Fibroblast of the conjunctiva (primary cell): ENCODE data around the gene MEGF11.
"Not testable (repeated sequence)": the region's sequence is repeated elsewhere in the genome, so short reads cannot be mapped to it uniquely, and the experiment has no call there.

Experiments used
- DNase-seq: peaks from one replicate; pipeline ENCODE4 v3.0.0-alpha.2; 2010; ENCODE audit warnings: low read depth

Gene MEGF11

GRCh38 chr15:66275352-66275751 lies 21.8 kb upstream of the MEGF11 start:
- no peak for DNase-seq

DNA sequence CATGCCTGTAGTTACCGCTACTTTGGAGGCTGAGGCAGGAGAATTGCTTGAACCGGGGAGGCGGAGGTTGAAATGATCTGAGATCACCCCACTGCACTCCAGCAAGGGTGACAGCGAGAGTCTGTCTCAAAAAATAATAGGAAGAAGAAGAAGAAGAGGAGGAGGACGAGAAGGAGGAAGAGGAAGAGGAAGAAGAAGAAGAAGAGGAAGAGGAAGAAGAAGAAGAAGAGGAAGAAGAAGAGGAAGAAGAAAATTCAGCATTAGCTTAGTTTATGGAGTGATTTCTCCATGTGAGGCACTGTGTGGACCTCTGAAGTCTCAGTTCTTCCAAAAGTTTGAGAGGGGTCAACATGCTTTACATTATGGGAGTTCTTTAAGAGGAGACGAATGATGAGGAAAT lies 17.4 kb upstream of the MEGF11 start:
- DNase-seq, result no peak

GRCh38 chr15:66269326-66270090 lies 16.0 kb upstream of the MEGF11 start:
- no peak for DNase-seq

- no peak for DNase-seq
Observed at GRCh38 chr15:66264859-66265513, 11.4 kb upstream of the MEGF11 start.

- DNase-seq, result not testable (repeated sequence)
Observed at GRCh38 chr15:66262837-66263236, 9.3 kb upstream of the MEGF11 start.

GRCh38 chr15:66261056-66261455 lies 7.5 kb upstream of the MEGF11 start:
- no peak for DNase-seq

- no peak for DNase-seq
Observed at GRCh38 chr15:66256692-66257091, 3.1 kb upstream of the MEGF11 start.

DNA sequence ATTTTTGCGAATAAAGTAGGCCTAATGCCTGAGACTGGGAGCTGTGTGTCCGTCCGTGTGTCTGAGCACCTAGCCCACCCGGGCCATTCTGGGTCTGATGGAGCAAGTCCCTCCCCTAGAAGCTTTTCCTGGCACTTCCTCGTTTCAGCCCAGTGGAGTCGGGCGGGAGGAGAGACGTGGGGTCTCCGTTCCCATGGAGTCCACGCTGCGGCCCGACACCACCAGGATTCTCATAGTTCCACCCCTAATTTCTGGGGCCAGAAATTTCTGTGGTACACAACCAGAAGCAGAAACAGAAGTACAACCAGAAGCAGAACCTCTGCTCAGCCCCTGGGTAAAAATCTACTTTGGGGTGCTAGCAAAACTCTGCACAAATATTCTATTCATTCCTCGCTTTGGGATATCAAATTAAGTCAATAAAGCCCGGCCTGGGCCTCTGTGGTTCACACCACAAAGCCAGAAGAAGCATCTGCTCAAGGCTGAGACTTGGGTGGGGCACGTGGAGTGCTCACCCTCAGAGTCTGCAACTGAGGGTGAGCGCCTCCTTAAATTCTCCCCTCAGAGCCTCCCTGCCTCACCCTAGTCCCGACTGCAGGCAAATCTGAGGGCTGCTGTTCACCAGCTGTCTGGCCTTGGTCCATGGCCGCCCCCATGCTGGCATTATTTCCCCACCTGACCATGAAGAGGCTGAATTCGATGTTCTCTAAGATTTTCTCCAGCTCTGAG lies 1.6 kb upstream of the MEGF11 start:
- DNase-seq, result no peak

- DNase-seq, result no peak
Observed at GRCh38 chr15:66254089-66254950, 770 bp upstream of the MEGF11 start.

- no peak for DNase-seq
Observed at GRCh38 chr15:66252685-66253417, 699 bp downstream of the MEGF11 start.

- no peak for DNase-seq
Observed at GRCh38 chr15:66251790-66252684, 1.5 kb downstream of the MEGF11 start.

GRCh38 chr15:66251065-66251789 lies 2.3 kb downstream of the MEGF11 start:
- no peak for DNase-seq

DNA sequence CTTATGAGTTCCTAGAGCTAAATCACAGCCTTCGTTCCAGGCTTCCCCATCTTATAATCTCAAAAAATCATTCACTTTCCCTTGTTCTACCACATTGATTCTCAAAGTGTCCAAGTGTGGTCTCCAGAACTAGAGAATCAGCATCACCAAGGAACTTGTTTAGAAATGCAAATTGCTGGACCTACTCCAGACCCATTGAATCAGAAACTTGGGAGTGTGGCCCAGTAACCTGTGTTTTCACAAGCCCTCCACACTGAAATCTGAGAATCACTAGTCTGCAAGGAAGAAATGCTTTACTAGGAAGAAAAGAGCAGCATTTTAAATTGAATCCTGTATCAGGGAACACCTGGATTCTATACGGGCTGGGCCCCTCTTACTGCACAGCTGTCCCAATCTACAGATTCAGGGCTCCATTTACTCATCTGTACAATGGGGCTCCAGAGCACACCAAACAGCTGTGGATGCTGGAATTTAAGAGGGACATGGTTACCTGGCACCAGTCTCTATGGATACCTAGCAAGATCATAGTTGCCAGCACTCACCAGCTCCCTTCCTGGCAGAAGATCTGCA lies 3.9 kb downstream of the MEGF11 start:
- no peak for DNase-seq

- DNase-seq, result no peak
Observed at GRCh38 chr15:66246937-66247336, 6.6 kb downstream of the MEGF11 start.

DNA sequence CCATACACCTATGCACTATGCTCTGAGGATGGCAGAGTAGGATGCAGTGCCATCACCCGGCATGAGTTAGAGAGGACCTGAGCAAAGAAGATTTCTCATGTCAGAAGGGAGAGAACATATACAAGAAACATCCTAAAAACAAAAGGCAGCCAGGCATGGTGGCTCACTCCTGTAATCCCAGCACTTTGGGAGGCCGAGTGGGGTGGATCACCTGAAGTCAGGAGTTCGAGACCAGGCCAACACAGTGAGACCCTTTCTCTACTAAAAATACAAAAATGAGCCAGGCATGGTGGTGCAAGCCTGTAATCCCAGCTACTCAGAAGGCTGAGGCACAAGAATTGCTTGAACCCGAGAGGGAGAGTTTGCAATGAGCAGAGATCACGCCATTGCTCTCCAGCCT lies 7.7 kb downstream of the MEGF11 start:
- DNase-seq, result not testable (repeated sequence)

- DNase-seq, result no peak
Observed at GRCh38 chr15:66241908-66242285, 11.7 kb downstream of the MEGF11 start.

- no peak for DNase-seq
Observed at GRCh38 chr15:66241087-66241907, 12.3 kb downstream of the MEGF11 start.

DNA sequence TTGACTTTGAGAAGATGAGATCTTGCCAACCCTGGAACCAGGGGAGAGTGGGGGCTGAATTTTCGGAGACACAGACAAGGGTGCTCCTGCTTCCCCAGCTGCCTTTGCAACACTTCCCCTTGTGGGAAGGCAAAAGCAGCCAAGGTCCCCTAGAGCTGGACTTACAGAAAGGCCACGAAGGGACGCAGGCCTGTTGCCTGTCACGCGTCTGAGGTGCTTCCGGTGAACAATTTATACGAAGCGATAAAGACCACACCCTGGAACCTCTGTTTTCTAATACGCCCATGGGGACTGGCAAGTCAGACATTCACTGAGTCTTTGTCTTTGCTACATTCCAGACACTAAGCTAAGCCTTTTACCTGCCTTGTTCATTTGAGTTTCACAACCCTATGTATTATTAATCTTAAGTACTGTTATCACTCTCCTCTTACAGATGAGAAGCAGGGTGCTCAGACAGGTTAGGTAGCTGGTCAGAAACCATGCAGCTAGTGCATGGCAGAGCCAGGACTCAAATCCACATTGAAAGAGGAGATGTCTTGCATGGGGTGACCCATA lies 13.2 kb downstream of the MEGF11 start:
- no peak for DNase-seq
